GM19324 (cell line): ENCODE measurements around the gene TNS3.
"Not testable (repeated sequence)": the region's sequence is repeated elsewhere in the genome, so short reads cannot be mapped to it uniquely, and the experiment has no call there.

Experiments used
- ATAC-seq: cut with Tn5 transposase; IDR thresholded peaks from one replicate; pipeline ENCODE4 v1.9.1; 2021; ENCODE audit warnings: mild to moderate bottlenecking, moderate library complexity; ENCODE audit not compliant: unreplicated experiment, low FRiP score

Gene TNS3

GRCh38 chr7:47280114-47280513 lies 301.8 kb downstream of the TNS3 start:
- no peak for ATAC-seq

GRCh38 chr7:47278043-47278442 lies 303.9 kb downstream of the TNS3 start:
- no peak for ATAC-seq

- no peak for ATAC-seq
These were observed 304.6 kb downstream of the TNS3 start for GRCh38 chr7:47277321-47277781.

GRCh38 chr7:47273974-47274766 lies 307.7 kb downstream of the TNS3 start:
- no peak for ATAC-seq

GRCh38 chr7:47273088-47273487 lies 308.8 kb downstream of the TNS3 start:
- no peak for ATAC-seq

GRCh38 chr7:47271749-47272148 lies 310.2 kb downstream of the TNS3 start:
- no peak for ATAC-seq

GRCh38 chr7:47268851-47269836 lies 312.8 kb downstream of the TNS3 start:
- ATAC-seq, result no peak

- no peak for ATAC-seq
These were observed 314.6 kb downstream of the TNS3 start for GRCh38 chr7:47267346-47267745.

GRCh38 chr7:47266799-47267198 lies 315.1 kb downstream of the TNS3 start:
- ATAC-seq, result no peak

GRCh38 chr7:47266131-47266706 lies 315.7 kb downstream of the TNS3 start:
- ATAC-seq, result peak; percentile 66

- no peak for ATAC-seq
These were observed 316.3 kb downstream of the TNS3 start for GRCh38 chr7:47265621-47266020.

- ATAC-seq, result no peak
These were observed 317.8 kb downstream of the TNS3 start for GRCh38 chr7:47264021-47264651.

GRCh38 chr7:47262881-47263280 lies 319.0 kb downstream of the TNS3 start:
- no peak for ATAC-seq

- ATAC-seq, result not testable (repeated sequence)
These were observed 319.8 kb downstream of the TNS3 start for GRCh38 chr7:47262160-47262559.

- no peak for ATAC-seq
These were observed 321.6 kb downstream of the TNS3 start for GRCh38 chr7:47260270-47260669.

- no peak for ATAC-seq
These were observed 322.2 kb downstream of the TNS3 start for GRCh38 chr7:47259682-47260081.

- no peak for ATAC-seq
These were observed 323.1 kb downstream of the TNS3 start for GRCh38 chr7:47258798-47259197.

- ATAC-seq, result no peak
These were observed 325.9 kb downstream of the TNS3 start for GRCh38 chr7:47256016-47256415.

- no peak for ATAC-seq
These were observed 326.5 kb downstream of the TNS3 start for GRCh38 chr7:47255441-47255840.

GRCh38 chr7:47255007-47255406 lies 326.9 kb downstream of the TNS3 start:
- ATAC-seq, result no peak
